NAMALWA (cell line): ENCODE results near the gene RIMS3.

ENCODE experiments used
- DNase-seq: peaks from one replicate; pipeline ENCODE4 v3.0.0-alpha.2; 2015; ENCODE audit warnings: low spot score

Gene RIMS3

DNA sequence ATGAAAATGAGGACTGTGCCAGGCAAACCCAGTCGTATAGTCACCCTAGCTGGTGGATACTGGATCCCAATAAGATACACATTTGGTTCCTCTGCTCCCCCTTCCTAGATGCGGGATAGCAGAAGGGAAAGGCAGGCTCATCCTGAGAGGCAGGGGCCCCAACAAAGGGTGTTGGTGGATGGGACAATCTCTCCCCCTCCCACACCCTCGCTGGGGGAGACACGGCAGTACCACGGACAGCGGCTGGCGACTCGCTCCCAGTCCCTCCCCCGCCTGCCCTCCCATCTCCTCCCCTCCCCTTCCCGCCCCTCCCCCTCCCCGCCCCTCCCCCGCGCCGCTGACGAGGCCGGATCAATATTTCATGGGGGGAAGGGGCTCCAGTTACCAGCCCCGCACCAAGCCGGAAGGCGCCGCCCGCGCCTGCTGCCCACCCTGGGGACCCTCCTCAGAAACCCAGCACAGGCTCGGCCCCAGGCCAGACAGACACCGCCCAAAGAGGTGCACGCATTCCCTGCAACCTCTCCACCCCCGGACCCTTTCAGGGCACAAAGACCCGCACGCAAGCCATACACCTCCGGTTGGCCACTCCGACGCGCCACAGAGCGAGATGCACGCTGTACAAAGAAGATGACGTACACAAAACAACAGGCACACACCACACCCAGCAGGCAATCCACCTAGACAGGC lies 11.5 kb downstream of the RIMS3 start:
- DNase-seq: no peak

DNA sequence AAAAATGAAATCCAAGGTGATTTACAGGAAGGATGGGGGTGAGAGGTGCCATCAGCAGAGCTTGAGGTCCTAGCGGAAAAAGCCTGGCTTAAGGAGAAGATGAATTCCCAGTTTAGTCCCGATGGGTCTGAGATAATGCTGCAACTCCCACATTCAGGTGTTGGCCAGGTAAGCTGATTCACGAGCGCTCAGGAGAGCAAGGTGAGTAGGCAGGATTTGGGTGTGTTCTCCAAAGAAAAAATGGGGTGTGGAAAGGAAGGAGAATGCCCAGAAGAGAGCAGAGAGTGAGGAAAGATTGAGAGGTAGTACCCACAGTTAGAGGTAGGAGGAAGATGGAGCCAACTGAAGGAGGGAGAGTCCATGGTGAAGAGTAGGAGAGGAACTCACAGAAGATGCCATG lies 12.5 kb downstream of the RIMS3 start:
- no peak for DNase-seq

DNA sequence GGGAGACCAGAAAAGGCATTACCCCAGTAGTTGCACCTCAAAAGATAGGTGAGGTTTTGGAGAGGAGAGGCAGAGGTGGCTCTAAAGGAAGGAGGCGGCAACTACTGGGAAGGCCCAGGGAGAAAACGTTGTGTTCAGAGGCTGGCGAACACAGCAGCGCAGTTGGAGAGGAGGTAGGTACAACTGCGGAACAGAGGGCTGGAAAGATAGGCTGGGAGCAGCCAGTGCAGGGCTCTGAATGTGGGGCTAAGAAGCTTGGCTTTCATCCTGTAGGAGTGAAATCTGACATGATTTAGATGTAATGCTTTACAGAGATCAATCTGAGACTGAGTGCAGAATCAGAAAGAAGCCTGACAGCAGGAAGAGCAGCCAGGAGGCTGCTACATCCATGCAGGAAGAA lies 13.0 kb downstream of the RIMS3 start:
- no peak for DNase-seq

DNA sequence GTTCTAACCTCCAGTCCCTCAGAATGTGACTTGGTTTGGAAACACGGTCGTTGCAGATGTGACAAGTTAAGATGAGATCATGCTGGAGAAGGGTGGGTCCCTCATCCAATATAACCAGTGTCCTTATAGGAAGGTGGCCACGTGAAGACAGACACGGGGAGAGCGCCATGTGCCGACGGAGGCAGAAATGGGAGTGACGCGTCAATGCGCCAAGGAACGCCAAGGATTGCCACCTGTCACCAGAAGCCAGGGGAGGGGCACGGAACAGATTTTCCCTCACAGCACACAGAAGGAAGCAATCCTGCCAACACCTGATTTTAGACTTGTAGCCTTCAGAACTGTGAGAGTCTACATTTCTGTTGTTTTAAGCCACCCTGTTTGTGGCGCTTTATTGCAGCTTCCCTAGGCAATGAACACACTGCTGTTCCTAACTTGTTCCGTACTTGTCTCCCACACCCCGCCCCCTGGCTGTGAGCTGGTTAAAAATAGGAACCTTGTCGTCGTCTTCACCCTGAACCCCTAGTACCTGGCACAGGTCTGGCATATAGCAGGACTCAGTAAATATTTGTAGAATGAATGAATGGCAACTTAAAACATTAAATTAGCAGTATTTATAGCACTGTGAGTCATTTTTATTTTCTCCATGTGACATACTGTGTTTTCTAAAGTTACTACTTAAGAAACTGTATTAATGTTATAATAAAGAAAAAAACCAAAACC lies 14.2 kb downstream of the RIMS3 start:
- no peak for DNase-seq

DNA sequence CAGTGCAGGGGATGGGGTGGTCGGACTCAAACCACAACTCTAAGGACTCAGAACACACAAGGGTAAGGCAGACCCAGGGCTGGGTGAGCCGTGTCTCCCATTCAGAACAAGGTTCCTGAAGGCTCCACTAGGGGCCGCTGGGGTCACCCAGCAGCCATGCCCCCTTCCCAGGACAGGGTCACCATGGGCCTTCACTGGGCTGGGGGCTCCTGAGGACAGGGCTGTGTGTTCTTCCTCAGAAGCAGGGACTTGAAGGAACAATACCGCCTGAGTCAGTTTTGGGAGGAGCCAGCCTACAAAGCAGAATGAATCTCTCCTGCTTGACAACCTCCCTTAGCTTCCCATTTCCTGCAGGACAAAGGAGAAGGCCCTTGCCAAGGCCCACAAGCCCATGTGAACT lies 15.4 kb downstream of the RIMS3 start:
- DNase-seq: peak; percentile 46

DNA sequence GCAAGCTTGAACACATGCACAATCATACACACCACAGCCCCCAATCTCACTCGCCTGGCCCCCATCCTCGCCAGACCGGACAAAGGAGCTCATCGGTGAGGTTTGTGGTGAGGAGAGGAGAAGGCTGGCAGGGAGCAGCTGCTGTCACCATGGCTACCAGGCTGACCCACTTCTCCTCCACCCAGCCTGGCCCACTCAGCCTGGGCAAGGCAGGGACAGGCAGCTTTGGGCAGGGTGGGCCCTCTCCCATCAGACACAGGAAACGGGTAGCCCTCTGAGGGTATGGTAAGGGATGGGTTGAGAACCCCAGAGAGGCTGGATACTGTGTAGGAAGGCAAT lies 15.9 kb downstream of the RIMS3 start:
- DNase-seq: no peak

DNA sequence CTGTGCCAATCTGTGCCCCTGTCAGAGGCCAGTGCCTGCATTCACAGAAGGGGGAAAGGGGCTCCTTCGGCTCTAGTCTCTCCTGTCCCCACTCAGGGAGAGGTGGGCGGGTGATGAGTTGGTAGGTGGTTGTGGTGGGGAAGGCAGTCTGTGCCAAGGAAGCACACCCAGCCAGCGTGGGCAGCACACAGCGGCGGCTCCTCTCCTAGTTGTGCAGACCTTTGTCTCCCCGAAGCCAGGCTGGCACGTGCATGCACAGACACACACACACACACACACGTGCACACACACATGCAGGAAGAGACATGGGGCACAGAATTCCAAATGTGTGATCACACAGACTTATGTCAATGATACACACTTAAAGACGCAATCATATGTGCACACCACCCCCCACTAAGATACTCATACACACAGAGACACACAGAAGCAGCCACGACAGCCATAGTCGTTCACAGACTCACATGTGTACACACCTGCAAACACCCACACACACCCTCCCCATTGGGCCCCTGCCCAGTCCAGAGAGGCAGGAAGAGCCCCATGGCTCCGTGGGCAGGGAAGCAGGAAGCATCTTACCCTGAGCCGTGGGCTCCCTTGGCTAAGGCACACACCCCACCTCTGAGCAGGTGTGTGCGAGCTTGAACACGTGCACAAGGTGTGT lies 16.4 kb downstream of the RIMS3 start:
- no peak for DNase-seq

DNA sequence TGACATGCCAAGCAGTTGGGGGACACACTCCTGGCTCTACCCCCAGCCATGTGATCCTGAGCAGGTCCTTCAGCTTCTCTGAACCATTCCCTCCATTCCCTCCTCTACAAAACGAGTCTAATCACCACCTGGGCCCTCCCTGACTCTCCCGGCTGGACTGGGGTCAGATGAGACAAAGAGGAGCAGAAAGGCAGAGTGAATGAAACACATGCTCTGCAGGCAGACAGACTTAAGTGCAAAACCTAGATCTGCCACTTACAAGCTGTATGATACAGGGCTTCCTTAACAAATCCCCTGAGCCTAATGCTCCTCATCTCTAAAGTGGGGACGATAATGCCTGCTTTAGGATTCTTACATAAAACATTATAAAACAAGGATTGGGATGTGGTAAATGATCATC lies 17.3 kb downstream of the RIMS3 start:
- no peak for DNase-seq

DNA sequence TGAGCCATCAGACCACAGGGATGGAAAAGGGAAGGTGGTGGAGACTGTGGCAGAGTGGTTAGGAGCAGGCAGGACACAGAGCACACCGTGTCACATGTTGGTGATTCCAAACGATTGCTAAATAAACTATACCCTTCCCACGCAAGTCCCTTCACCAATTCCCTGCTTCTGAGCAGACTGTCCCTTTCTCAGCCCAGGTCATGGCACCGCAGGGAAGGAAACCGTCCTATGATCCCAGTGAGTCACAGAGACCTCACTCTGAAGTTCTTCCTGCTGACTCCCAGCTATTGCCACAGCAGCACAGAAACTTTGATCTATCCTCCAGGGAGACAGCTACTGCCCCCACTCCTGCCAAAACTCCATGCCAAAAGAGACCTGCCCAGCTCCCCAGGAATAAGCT lies 19.2 kb downstream of the RIMS3 start:
- DNase-seq: no peak

DNA sequence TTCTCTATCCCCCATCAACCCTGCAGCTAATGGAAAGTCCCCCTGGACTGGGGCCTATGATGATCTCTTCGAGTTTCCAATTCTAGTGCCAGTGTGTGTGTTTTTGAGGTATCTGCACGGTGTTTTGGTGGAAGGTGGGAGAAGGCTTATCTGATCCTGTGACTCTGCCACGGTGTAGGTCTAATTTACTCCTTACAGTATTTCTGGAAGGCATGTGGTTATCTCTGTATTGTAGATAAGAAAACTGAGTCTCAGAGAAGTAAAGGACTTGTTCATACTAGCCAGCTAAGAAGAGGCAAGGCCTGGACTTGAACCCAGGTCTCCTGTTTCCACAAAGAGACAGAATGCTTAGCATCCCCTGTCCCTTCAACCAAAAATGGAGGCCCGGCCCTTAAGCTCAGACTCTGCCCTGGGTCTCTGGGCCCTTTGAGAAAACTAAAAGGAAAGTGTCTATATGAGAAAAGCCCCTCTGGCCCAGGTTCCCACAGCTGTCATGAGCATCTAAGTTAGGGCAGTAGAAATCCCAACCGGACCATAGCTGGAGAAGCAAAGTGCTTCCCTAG lies 20.3 kb downstream of the RIMS3 start:
- DNase-seq: no peak

DNA sequence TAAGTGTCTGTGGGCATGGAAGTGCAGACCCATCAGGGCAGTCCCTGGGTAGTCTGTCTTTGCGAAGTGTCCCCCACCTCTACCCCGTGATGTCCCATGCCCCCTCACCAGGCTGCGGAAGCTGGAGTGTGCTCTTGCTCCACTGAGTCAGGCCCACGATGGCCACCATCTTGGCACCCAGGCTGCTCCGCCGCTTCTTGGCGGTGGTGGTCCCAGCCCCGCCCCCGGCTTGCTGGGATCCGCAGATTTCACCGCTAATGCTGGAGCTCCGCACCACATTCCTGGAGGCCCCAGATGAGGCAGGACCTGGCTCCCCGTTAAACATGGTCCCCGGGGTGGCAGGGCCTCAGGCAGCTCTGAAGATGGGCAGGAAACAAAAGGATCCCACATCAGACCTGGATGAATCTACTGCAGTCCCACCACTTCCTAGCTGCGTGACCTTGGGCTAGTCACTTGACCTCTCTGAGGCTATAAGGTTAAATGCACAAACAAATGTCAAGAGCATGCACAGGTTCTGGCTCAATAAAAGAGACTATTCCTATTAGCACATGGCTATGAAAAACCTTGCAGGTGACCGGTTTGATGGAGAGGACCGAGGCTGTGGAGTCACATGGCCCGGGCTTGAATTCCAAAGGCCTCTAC lies 23.8 kb downstream of the RIMS3 start:
- no peak for DNase-seq

DNA sequence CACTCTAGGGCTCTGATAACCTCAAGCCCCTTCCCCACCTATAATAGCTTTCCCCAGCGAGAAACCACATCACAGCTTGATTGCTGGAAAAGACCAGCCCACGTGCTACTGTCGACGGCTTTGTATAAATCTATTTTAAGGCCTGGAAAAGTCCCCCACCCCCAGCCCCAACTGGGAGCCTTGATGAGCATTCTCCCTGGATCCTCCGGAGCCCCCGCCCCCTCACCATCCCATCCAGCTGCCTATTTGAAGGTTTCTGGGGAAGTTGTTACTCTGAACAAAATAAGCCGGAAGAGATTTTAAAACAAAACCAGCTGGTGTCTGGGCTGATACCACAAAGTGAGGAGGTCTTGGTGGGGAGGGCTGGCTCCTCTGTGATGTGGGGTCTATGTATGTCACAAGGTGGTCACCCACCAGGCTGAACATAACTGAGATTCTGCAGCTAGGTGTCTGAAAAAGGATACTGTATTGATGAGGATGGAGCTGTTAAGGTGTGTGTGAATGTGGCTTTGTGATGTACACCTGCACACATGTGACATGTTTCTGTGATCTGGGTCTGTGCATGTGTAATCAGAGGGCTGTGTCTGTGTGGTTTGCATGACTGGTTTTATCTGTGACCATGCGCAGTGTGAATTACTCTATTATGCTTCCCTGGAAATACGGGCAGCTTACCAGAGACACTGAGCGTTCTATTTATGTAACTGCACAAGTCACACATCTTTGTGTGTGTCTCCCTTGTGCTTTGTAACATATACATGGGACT lies 25.0 kb downstream of the RIMS3 start:
- no peak for DNase-seq

DNA sequence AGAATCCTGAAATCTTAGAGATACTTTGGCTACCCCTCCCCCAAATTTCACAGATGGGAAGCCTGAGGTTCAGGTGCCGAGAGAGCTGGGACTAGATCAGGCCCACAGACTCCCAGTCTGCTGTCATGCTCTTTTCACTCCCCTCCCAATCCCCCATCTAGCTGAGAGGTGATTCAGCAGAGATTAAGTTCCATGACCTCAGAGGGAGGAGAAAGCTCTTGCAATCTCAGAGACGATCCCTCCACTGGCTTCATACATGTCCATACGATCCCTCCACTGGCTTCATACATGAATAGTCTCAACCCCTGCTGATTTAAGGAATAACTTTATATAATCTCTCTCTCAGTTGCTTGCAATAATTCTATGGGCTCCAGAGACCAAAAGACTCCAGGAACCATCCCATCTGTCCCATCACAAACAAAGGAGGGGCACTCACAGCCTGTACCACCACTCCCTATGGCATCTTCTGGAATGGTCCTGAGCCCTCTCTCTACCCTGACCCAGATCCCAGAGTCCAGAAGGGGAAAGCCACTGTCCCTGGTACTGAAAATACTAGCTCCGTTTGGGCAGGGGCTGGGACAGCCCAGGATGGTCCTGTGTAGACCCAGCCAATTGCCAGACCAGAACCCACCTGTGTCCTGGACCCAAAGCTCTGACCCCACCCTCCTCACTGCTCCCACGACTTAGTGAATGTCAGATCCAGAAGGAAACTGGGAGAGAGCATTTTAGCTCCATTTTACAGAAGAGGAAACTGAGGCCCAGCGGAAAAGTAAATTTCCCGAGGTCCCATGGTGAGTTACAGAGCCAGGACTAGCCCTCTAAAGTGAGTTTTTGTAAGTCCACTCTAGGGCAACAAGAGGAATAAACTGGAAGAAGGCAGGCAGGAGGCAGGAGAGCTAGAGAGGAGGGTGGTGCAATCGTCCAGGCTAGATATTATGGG lies 27.1 kb downstream of the RIMS3 start:
- DNase-seq: no peak

DNA sequence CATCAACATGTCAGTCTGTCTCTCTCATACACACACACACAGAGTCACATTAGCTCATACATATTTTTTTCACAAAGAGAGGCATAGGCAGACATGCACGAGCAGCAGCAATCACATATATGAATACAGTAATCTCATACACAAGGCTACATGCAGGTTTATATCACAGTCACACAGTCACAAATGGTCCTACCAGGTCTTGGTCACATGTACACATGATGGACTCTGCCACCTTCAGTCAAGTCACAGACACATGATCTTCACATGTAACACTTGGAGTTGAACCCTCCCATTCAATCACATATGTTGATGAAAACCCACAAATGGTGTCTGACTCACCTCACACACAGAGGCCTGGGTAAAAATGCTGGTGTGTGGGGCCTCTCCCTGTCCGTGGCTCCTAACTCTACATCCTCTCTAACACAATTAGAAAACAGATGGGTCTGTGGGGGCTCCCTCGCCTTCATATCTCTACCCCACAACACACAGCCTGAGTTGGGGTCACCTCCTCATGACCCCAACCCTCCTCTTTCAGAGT lies 27.9 kb downstream of the RIMS3 start:
- DNase-seq: no peak

DNA sequence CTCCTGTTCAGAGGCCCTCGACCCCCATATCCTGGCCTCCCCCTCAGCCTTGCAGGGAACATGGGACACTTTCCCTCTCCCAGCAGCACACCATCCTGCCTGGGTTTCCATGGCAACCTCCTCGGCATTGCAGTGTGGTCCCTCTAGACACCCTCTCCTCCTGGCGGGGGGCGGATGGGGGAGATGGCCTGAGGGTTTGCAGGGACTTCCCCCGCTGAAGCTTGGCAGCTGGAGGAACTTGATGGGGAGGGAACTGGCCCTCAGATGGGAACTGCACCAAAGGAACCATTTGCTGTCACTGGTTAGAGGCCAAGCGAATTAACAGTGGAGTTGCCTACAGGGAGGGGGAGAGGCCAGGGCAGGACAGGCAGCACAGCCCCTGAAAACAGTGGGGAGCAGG lies 28.7 kb downstream of the RIMS3 start:
- no peak for DNase-seq

DNA sequence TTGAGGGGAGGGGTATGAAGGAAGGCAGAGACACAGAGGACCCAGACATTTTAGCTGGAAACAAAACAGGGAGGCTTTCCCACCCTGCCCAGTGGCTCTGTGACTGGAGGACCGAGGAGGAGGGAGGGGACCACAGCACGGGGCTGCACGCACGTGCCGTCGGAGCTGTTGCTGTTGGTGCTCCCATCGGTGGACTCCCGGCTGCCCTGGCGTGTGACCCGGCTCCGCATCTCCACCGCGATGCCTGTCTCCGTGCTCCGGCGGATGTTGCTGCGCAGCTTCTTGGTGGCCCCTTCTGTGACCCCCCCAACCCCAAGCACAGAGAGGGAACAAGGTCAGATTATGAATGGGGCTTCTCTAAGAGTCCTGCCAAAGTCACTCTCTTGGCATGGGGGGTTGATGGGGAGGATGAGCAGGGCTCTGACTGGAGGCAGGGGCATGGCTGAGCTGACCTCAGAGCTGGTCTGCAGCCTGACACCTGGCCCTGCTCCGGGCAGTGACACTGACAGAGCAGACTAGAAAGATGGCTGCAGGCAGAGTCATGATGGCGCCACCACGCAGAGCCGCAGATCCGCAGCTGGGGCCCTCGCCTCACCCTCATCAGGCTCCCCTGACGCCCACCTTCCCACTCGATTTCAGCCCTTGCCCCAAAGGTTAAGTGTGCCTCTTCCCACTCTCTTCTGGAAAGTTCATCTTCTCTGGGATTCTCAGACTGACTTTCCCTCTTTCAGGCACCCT lies 29.6 kb downstream of the RIMS3 start:
- no peak for DNase-seq

DNA sequence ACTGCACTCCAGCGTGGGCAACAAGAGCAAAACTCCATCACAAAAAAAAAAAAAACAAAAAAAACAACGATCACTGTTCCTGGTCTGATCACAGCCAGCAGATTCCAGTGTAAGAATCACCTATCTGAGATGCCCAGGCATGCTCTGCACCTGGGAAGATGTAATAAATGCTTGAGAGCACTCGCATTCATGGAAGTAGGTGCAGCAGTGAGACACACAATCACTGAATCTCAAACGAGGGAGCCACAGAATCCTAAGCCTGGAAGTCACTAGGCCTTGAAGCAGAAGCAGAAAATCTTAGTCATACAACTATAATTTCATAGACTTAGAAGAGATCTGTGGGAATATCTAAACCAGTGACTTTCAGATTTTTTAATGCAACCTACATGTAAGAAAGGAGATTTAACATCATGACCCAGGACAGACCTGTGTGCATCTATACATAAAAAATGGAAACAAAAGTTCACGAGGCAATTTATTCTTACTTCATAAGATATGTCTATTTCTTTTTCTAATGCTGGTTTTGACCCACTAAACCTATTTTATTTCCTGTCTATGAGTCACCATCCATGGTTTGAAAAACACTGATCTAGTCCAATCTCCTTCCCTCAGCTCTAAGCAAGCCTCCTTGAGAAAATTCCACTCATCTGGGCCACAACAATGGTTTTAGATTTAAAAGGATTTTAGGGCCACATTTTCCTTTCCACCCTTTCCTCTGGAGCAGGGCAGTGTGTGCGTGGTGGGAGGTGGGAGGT lies 30.4 kb downstream of the RIMS3 start:
- DNase-seq: no peak

DNA sequence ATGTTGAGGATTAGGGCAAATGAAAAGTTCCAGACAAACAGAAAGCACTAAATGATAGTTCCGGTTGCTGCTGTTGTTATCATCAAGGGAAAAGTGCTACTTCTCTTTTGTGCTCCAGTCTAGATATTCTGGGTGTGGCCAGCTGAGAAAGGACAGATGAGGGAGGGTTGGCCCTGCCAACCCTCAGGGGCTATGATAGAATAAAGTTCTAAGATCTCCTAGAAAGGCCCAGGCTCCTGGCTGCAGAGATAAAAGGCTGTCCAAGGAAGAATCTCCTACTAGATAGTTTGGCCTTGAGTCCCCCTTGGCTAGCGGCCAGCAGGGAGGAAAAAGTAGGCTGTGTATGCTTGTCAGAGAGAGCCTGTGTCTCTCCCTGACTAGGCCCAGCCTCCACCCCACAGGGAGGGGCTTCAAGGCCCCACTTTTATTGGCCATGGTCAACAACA lies 31.5 kb downstream of the RIMS3 start:
- DNase-seq: no peak

DNA sequence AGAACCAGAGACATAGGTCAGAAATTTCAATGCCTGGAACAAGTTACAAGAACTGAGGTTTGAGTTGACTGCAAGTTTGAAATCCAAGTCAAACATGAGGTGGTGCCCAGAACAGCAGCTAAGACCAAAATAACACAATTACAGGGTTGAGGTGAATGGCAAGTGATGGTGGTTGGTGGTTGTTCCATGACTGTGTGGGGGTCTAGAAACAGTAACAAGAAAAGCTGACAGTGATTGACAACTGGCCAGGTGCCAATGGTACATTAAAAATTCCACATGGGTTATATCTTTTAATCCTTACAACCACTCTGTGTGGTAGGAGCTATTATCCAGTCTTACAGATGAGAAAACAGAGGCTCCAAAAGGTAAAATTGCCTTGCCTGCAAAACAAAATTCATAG lies 32.0 kb downstream of the RIMS3 start:
- no peak for DNase-seq
